HG03066 (cell line): ENCODE results near the gene RANBP9.

Experiments
- ATAC-seq: cut with Tn5 transposase; IDR thresholded peaks from one replicate; pipeline ENCODE4 v1.9.1; 2021; ENCODE audit warnings: low read depth; ENCODE audit not compliant: unreplicated experiment

Gene RANBP9

DNA sequence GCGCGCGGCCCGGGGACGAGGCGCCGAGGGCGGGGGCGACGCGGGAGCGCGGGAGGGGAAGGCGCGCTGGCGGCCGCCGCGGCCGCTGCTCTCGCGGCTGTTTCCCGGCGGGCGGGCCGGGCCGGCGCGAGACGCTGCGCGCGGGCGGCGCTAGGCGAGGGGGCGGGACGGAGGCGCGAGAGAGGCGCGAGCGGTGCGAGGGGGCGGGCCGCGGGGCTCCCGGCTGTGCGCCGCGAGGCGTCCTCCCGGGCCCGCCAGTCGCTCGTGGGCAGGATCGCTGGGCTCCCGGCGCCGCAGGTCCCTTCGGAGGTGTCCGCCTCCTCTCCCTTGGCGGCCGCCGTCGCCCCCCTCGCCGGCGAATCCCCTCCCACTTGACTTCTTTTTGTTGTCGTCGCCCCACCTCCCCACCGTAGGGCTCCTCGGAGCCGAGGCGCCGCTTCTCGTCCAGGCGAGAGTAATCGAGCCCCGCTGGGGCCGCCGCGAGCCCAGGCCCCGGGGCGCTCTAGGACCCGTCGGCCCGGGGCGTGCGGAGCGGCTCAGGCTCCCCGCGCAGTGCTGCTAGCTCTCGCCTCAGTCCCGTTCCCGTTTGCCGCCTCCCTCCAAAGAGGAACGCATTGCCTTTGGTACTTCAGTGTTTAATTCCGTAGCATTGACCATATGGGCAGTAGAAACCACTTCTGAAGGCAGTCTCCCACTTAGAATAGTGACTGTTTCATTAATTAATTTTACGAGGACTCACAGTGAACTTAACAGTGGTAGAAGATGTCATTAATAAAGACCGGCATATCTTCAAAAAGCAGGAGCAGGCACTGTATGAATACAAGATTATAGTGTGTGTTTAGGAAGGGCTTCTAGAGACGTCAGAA is at the start of gene RANBP9:
TSS of gene RANBP9 (minus strand) at position 103 of the 866 bp plus-strand sequence. CDS start 330 bp downstream, outside the sequence.
- ATAC-seq = peak; percentile 67

DNA sequence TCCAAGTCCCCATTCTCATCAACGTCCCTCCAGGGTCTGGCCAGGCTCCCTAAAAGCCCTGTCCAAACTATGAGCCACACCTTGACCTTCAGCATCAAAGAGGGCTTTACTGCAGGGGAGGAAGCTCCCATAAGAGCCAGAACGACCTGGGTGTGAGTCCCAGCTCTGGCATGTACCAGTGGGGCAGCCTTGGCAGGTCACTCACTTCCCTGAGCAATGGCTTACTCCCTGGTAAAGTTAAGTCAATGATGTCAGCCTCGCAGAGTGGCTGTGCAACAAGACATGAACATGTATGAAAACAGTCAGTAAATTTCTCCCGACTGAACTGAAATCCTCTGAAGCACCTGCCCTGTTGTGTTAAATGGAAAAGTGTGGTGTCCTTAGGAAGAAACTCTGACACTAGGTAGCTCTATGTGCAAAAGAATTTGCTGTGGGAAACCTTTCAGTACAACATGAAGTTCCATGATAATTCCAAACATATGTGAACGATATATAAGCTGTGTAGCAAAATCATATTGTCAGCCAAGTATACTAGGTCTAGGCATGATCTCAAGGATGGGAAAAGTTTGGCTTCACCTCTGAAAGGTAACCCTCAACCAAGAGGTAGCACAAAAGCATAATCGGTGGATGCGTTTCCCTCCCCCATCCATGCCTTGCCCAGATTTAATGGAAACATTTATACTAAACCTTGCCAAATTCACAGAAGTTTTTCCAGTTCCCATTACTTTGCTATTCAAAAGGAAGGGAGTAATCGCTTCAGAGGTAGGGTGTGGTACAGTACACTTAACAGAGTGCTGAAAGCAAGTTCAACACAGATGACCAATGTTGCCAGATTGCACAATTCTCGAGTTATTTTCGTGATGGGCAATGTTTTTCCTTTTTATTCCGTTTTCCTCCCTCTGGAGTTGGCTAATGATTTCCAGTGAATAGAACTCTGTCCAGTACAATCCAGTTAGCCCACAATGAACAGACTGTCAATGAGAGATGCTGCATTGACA is 49.0 kb upstream of the RANBP9 start:
- ATAC-seq = no peak

DNA sequence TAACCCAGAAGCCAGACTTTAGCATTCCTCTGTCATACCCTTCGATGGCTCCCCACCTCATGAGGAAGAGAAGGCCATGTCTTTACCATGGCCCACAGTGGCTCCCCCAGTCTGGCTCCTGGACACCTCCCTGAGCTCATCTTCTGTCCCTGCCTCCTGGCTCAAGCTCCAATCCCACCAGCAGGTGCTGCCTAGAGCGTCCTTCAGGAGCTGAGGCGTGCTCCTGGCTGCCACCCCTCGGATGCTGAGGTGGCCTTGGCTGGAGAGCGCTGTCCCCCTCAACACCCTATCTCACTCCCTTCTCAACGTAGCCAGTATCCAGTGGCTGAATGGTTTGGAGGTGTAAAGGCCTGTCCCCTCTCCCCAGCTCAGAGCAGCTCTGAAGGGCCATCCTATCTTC is 47.4 kb upstream of the RANBP9 start:
- ATAC-seq = no peak

DNA sequence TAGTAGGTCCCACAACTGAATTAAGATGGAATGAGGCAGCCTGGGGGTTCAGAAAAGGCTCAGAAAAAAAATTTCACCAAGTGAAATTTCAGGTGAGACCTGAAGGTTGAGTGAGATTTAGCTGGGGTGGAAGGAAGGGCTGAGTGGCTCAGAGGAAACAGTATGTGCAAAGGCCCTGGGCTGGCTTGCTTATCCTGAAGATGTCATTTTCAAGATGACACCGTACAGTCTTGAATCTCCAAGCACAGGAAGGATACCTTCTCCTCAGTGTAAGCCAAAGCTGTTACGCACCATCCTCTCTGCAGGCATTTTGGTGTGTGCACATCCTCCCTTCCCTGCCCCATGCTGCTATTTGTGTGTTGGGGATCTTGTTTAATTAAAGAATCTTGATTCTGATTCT is 43.0 kb upstream of the RANBP9 start:
- ATAC-seq = no peak

DNA sequence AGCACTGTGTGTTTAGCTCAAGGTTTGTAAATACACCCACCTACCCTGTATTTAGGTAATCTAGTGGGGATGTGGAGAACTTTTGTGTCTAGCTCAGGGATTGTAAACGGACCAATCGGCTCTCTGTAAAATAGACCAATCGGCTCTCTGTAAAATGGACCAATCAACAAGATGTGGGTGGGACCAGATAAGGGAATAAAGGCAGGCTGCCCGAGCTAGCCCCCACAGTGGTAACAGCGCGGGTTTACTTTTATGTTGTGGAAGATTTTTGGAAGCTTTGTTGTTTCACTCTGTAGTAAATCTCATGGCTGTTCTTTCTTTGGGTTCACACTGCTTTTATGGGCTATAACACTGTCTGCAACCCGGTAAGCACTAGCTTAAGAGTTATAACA is 32.1 kb upstream of the RANBP9 start:
- no peak for ATAC-seq

DNA sequence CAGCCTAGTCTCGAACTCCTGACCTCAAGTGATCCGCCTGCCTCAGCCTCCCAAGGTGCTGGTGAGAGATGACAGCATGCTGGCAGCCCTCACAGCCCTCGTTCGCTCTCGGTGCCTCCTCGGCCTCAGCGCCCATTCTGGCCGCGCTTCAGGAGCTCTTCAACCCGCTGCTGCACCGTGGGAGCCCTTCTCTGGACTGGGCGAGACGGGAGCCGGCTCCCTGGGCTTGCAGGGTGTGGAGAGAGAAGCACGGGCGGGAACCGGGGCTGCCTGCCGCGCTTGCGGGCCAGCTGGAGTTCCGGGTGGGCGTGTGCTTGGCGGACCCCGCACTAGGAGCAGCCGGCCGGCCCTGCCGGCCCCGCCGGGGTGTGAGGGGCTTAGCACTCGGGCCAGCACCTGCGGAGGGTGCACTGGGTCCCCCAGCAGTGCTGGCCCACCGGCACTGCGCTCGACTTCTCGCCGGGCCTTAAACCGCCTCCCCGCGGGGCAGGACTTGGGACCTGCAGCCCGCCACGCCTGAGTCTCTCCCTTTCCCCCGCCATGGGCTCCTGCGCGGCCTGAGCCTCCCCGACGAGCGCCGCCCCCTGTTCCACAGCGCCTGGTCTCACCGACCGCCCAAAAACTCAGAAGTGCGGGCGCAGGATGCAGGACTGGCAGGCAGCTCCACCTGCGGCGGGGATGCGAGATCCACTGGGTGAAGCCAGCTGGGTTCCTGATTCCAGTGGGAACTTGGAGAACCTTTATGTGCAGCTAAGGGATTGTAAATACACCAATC is 31.5 kb upstream of the RANBP9 start:
- ATAC-seq = no peak

DNA sequence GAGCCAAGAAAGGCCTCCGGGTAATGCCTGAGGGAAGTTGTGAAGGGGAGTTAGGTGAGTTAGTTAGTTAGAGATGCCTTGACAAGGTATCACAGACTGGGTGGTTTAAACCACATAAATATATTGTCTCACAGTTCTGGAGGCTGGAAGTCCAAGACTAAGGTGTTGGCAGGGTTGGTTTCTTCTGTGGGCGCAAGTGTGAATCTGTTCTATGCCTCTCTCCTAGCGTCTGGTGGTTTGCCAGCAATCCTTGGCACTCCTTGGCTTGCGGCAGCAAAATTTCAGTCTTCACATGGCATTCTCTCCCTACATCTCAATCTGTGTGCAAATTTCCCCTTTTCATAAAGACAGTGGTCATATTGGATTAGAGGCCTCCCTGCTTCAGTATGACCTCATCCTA is 29.7 kb upstream of the RANBP9 start:
- ATAC-seq = no peak

DNA sequence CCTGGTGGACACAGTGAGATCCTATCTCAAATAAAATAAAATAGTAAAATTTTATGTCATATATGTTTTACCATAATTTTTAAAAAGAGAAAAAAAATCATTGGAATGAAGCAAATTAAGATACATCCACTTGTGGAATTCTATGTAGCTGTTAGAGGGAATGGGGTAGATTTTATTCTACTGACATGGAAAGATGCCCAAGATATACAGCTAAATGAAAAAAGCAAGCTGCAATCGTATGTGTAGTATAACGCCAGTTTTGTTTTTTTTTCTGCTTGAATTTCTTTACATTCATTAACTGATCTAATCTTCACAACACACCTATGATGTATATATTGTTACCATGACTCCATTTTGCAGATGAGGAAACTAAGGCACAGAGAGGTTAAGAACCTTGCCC is 23.4 kb upstream of the RANBP9 start:
- no peak for ATAC-seq

GRCh38 chr6:13733178-13733887 is 21.7 kb upstream of the RANBP9 start:
- ATAC-seq = no peak

DNA sequence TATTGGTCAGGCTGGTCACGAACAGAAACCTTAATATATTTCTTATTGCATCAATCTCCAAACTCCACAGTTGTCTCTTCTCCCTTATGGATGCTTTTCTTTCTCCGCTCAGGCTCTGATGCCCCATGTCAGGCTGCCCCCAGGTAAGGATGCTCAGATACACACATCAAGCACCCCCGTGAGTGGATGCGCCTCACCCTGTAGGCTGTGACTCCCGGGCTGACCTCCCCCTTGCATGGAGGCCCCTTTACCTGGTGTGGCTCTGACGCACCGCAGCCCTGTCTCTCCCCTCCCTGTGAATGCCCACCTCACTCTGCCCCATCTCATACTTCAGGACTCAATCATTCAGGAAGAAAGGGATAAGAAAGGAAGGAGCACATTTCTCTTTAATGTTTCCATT is 19.1 kb upstream of the RANBP9 start:
- no peak for ATAC-seq

- no peak for ATAC-seq
Measured at GRCh38 chr6:13729891-13730290, 18.3 kb upstream of the RANBP9 start.

DNA sequence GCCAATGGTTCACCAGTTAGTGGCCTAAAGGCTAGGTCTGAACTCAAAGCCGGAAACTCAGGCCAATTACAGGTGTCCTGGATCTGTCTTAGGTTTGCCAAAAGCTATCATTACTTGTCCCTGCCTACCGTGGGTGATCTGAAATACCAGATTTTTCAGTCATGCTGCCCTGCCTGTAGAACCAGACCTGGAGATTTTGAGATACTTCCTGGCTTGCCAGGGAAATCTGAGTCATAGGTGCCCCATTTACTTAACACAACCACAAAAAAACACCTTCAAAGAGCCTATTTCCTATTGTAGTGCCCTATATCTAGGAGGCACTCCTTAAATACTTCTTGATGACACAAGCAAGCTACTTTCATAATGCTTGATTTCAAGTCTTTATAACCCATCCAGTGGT is 13.9 kb upstream of the RANBP9 start:
- ATAC-seq = no peak

- no peak for ATAC-seq
Measured at GRCh38 chr6:13725052-13725451, 13.4 kb upstream of the RANBP9 start.

- no peak for ATAC-seq
Measured at GRCh38 chr6:13724182-13724581, 12.5 kb upstream of the RANBP9 start.

- ATAC-seq = no peak
Measured at GRCh38 chr6:13722880-13723279, 11.2 kb upstream of the RANBP9 start.

DNA sequence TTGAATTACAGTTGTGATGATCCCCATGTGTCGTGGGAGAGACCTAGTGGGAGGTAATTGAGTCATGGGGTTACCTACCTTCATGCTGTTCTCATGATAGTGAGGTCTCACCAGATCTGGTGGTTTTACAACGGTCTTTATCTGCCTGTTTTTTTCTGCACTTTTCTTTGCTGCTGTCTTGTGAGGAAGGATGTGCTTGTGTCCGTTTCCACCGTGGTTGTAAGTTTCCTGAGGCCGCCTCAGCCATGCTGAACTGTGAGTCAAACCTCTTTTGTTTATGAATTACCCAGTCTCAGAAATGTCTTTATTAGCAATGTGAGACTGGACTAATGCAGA is 6.5 kb upstream of the RANBP9 start:
- ATAC-seq = no peak

DNA sequence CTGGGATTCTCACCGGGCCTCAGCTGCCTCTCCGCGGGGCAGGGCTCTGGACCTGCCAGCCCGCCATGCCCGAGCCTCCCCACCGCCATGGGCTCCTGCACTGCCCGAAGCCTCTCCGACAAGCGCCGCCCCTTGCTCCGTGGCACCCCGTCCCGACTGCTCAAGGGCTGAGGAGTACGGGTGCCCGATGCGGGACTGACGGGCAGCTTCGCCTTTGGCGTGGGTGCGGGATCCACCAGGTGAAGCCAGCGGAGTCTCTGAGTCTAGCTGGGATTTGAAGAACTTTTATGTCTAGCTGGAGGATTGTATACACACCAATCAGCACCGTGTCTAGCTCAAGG is 5.3 kb upstream of the RANBP9 start:
- ATAC-seq = no peak

GRCh38 chr6:13716225-13716954 is 4.8 kb upstream of the RANBP9 start:
- ATAC-seq = no peak

DNA sequence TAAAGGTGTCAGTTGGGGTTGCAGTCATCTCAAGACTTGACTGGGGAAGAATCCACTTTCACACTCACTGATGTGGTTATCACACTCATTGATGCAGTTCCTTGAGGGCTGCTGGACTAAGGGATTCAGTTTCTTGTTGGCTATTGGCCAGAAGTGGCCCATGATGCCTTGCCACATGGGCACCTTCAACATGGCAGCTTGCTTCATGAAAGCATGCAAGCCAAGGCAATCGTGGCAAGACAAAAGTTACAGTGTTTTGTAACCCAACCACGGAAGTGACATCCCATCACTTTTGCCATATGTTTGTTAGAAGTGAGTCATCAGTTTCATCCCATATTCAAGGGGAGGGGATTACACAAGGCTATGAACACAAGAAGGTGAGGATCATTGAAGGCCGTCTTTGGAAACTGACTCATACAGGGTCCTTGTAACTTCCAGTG is 3.8 kb upstream of the RANBP9 start:
- no peak for ATAC-seq

DNA sequence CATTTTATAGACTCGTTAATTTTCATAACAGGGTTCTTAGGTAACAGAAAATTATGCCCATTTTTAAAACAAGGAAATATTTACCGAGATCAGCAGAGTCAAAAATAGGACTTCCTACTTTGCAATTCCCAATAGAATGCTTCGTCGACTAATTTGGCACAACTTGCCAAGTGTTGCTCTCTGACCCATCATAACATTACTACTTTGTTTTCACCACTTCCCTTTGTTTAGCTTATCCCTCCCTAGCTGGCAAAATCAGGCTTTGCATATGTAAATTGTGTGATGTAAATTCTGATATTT is 914 bp upstream of the RANBP9 start:
- ATAC-seq = no peak
